Activated naive CD8-positive, alpha-beta T cell (primary cell): ENCODE data around the gene ZNF710.
"Not testable (repeated sequence)": the region's sequence is repeated elsewhere in the genome, so short reads cannot be mapped to it uniquely, and the experiment has no call there.

Source experiments
- H3K27ac Mint-ChIP-seq: one replicate; pipeline ENCODE4 v1.8.0; 2021; ENCODE audit warnings: mixed read lengths
- H3K27me3 Mint-ChIP-seq: one replicate; pipeline ENCODE4 v1.8.0; 2021; ENCODE audit warnings: mixed read lengths
- H3K36me3 Mint-ChIP-seq: one replicate; pipeline ENCODE4 v1.8.0; 2021; ENCODE audit warnings: mixed read lengths
- H3K4me1 Mint-ChIP-seq: one replicate; pipeline ENCODE4 v1.8.0; 2021; ENCODE audit warnings: low read depth, mixed read lengths
- H3K4me3 Mint-ChIP-seq: one replicate; pipeline ENCODE4 v1.8.0; 2021; ENCODE audit warnings: mild to moderate bottlenecking, mixed read lengths
- H3K9me3 Mint-ChIP-seq: one replicate; pipeline ENCODE4 v1.8.0; 2021; ENCODE audit warnings: low read depth, mixed read lengths

The ZNF710 gene

GRCh38 chr15:90097475-90097874, 96.4 kb downstream of the ZNF710 start:
- no peaks in the 10 kb centered on the region for H3K9me3 Mint-ChIP-seq
- H3K4me1 Mint-ChIP-seq = peaks cover 77% of the 10 kb centered on the region
- peaks cover 2% of the 10 kb centered on the region for H3K36me3 Mint-ChIP-seq
- H3K27ac Mint-ChIP-seq = peak overlapping the region; percentile 98
- H3K27me3 Mint-ChIP-seq = no peaks in the 10 kb centered on the region
- peak overlapping the region; percentile 84 for H3K4me3 Mint-ChIP-seq

GRCh38 chr15:90099072-90099867, 98.1 kb downstream of the ZNF710 start:
- Mint-ChIP-seq H3K4me1 (peaks cover 76% of the 10 kb centered on the region), H3K27ac (peak overlapping the region; percentile 98), H3K4me3 (peak overlapping the region; percentile 84), H3K9me3 (no peaks in the 10 kb centered on the region), H3K36me3 (peaks cover 2% of the 10 kb centered on the region), H3K27me3 (no peaks in the 10 kb centered on the region)

- H3K4me1 Mint-ChIP-seq = peaks cover 68% of the 10 kb centered on the region
- peak overlapping the region; percentile 84 for H3K4me3 Mint-ChIP-seq
- no peaks in the 10 kb centered on the region for H3K27me3 Mint-ChIP-seq
- H3K27ac Mint-ChIP-seq = peak overlapping the region; percentile 98
- no peaks in the 10 kb centered on the region for H3K9me3 Mint-ChIP-seq
- peaks cover 2% of the 10 kb centered on the region for H3K36me3 Mint-ChIP-seq
These were observed 99.0 kb downstream of the ZNF710 start for GRCh38 chr15:90099868-90100831.

- Mint-ChIP-seq H3K9me3 (no peaks in the 10 kb centered on the region), H3K36me3 (peaks cover 2% of the 10 kb centered on the region), H3K4me1 (peaks cover 56% of the 10 kb centered on the region), H3K4me3 (peak overlapping the region; percentile 84), H3K27me3 (no peaks in the 10 kb centered on the region), H3K27ac (peak overlapping the region; percentile 98)
These were observed 100.2 kb downstream of the ZNF710 start for GRCh38 chr15:90101130-90101968.

GRCh38 chr15:90101969-90102890, 101.1 kb downstream of the ZNF710 start, which contains the start of gene IDH2:
Gene IDH2 (minus strand): TSS chr15:90102468. CDS start chr15:90102390, 78 bp downstream.
- Mint-ChIP-seq H3K27ac (peak within 1 kb of the TSS; percentile 98), H3K4me1 (peaks cover 49% of the 10 kb centered on the region), H3K27me3 (no peaks in the 10 kb centered on the region), H3K4me3 (peak within 1 kb of the TSS; percentile 84), H3K36me3 (peaks cover 2% of the 10 kb centered on the region), H3K9me3 (no peaks in the 10 kb centered on the region)

- Mint-ChIP-seq H3K36me3 (peaks cover 2% of the 10 kb centered on the region), H3K27me3 (no peaks in the 10 kb centered on the region), H3K4me1 (peaks cover 34% of the 10 kb centered on the region), H3K4me3 (peak overlapping the region; percentile 77), H3K9me3 (no peaks in the 10 kb centered on the region), H3K27ac (peak overlapping the region; percentile 70)
These were observed 102.7 kb downstream of the ZNF710 start for GRCh38 chr15:90103701-90104329.

GRCh38 chr15:90104551-90104950, 103.4 kb downstream of the ZNF710 start:
- H3K4me1 Mint-ChIP-seq = peaks cover 27% of the 10 kb centered on the region
- no peaks in the 10 kb centered on the region for H3K36me3 Mint-ChIP-seq
- no peak overlapping the region for H3K4me3 Mint-ChIP-seq
- H3K9me3 Mint-ChIP-seq = no peaks in the 10 kb centered on the region
- no peaks in the 10 kb centered on the region for H3K27me3 Mint-ChIP-seq
- no peak overlapping the region for H3K27ac Mint-ChIP-seq

GRCh38 chr15:90105521-90105920, 104.4 kb downstream of the ZNF710 start:
- Mint-ChIP-seq H3K27ac (no peak overlapping the region), H3K9me3 (no peaks in the 10 kb centered on the region), H3K27me3 (no peaks in the 10 kb centered on the region), H3K36me3 (no peaks in the 10 kb centered on the region), H3K4me1 (peaks cover 17% of the 10 kb centered on the region), H3K4me3 (no peak overlapping the region)

GRCh38 chr15:90106522-90107117, 105.5 kb downstream of the ZNF710 start:
- Mint-ChIP-seq H3K27me3 (no peaks in the 10 kb centered on the region), H3K36me3 (no peaks in the 10 kb centered on the region), H3K4me3 (no peak overlapping the region), H3K4me1 (peaks cover 7% of the 10 kb centered on the region), H3K27ac (no peak overlapping the region), H3K9me3 (no peaks in the 10 kb centered on the region)

GRCh38 chr15:90108038-90108437, 106.9 kb downstream of the ZNF710 start:
- not testable (repeated sequence) for H3K27ac Mint-ChIP-seq, H3K9me3 Mint-ChIP-seq, H3K4me3 Mint-ChIP-seq, H3K4me1 Mint-ChIP-seq, H3K27me3 Mint-ChIP-seq, H3K36me3 Mint-ChIP-seq

GRCh38 chr15:90109163-90109751, 108.1 kb downstream of the ZNF710 start:
- not testable (repeated sequence) for H3K36me3 Mint-ChIP-seq, H3K27ac Mint-ChIP-seq, H3K4me3 Mint-ChIP-seq, H3K4me1 Mint-ChIP-seq, H3K27me3 Mint-ChIP-seq, H3K9me3 Mint-ChIP-seq

GRCh38 chr15:90113166-90113565, 112.0 kb downstream of the ZNF710 start:
- Mint-ChIP-seq H3K9me3 (peaks cover 8% of the 10 kb centered on the region), H3K4me3 (no peak overlapping the region), H3K27me3 (no peaks in the 10 kb centered on the region), H3K27ac (no peak overlapping the region), H3K4me1 (no peaks in the 10 kb centered on the region), H3K36me3 (peaks cover 8% of the 10 kb centered on the region)

GRCh38 chr15:90114451-90114901, 113.4 kb downstream of the ZNF710 start:
- Mint-ChIP-seq H3K4me3 (no peak overlapping the region), H3K36me3 (peaks cover 8% of the 10 kb centered on the region), H3K9me3 (peaks cover 8% of the 10 kb centered on the region), H3K4me1 (no peaks in the 10 kb centered on the region), H3K27me3 (no peaks in the 10 kb centered on the region), H3K27ac (no peak overlapping the region)
